T-helper 2 cell treated with Interferon-gamma antibody and Interleukin-4, amounts not matched to agents 5 μg/mL and 100 μg/mL, for 36 hours (primary cell): ENCODE results near the gene TMEM44.

Source experiments
- DNase-seq: peaks from one replicate; pipeline ENCODE4 v3.0.0; 2021; ENCODE audit warnings: low spot score
- H3K27ac Mint-ChIP-seq: one replicate; pipeline ENCODE4 v1.8.0; 2021; ENCODE audit warnings: mild to moderate bottlenecking, mixed read lengths
- H3K27me3 Mint-ChIP-seq: one replicate; pipeline ENCODE4 v1.8.0; 2021; ENCODE audit warnings: low read depth, mixed read lengths
- H3K36me3 Mint-ChIP-seq: one replicate; pipeline ENCODE4 v1.8.0; 2021; ENCODE audit warnings: low read depth, mixed read lengths
- H3K4me1 Mint-ChIP-seq: one replicate; pipeline ENCODE4 v1.8.0; 2021; ENCODE audit warnings: low read depth, mixed read lengths
- H3K4me3 Mint-ChIP-seq: one replicate; pipeline ENCODE4 v1.8.0; 2022; ENCODE audit warnings: mild to moderate bottlenecking, moderate library complexity, mixed read lengths
- H3K9me3 Mint-ChIP-seq: one replicate; pipeline ENCODE4 v1.8.0; 2021; ENCODE audit warnings: mixed read lengths

The TMEM44 gene

GRCh38 chr3:194537732-194538247 lies 95.4 kb downstream of the TMEM44 start:
- Mint-ChIP-seq H3K4me3 (no peak overlapping the region), H3K4me1 (peaks cover 6% of the 10 kb centered on the region), H3K9me3 (peaks cover 21% of the 10 kb centered on the region), H3K36me3 (no peaks in the 10 kb centered on the region), H3K27ac (no peak overlapping the region), H3K27me3 (no peaks in the 10 kb centered on the region)
- DNase-seq = no peak
